Right lobe of liver (tissue), 4 donors: ENCODE results near the gene TGFBR2.

Experiments used
- CTCF ChIP-seq, 4 donors: fragments of 200-600 bp in 3 of 4; fragments of 450-650 bp in 1 of 4; IDR thresholded peaks; one replicate each; pipeline versions ENCODE4 v1.5.1 to v1.8.0; 2016 to 2022; ENCODE audit warnings: antibody characterized with exemption in 4 of 4, mild to moderate bottlenecking in 2 of 4
- POLR2A ChIP-seq: fragments of 450-650 bp; IDR thresholded peaks from one replicate; pipeline ENCODE4 v1.6.1; 2017; ENCODE audit warnings: antibody characterized with exemption, mild to moderate bottlenecking
- donor health status: DM: no; HTN: no; CAD: no.
- donor health status: DM: no; HTN: no; CAD: no.
- donor health status: DM: no; HTN: yes; CAD: no.

GRCh38 chr3:30649572-30650318 lies 43.3 kb downstream of the TGFBR2 start:
- TF ChIP-seq POLR2A (no peak), CTCF (IDR thresholded peaks at IDR 0.05) (no peak)
